ENCODE results near the gene CMSS1. TPM values are rescaled to one million over a fixed set of nuclear protein-coding genes. Genes with fewer than 3 reads are reported as not detected.

CMSS1 gene
- polyA plus RNA-seq, 1 donor from 2014 or later = 22.7 TPM

GRCh38 chr3:100009276-100010086 is 191.8 kb downstream of the CMSS1 start:
- no peaks in the 10 kb centered on the region for H3K27me3 Mint-ChIP-seq
- H3K27ac Mint-ChIP-seq = peak overlapping the region in 1 of 3 donors; percentile 18
- peaks cover 3 to 12% (median 4%) of the 10 kb centered on the region in 3 donors for H3K4me1 Mint-ChIP-seq
- H3K36me3 Mint-ChIP-seq = peaks cover 11% of the 10 kb centered on the region
- no peaks in the 10 kb centered on the region for H3K9me3 Mint-ChIP-seq
- H3K4me3 Mint-ChIP-seq = no peak overlapping the region

- Mint-ChIP-seq H3K27ac (peak overlapping the region in 1 of 3 donors; percentile 18), H3K4me3 (no peak overlapping the region), H3K27me3 (no peaks in the 10 kb centered on the region), H3K36me3 (peaks cover 15% of the 10 kb centered on the region), H3K4me1 (peaks cover 2 to 12% (median 4%) of the 10 kb centered on the region in 3 donors), H3K9me3 (peaks cover 0 to 2% (median 0%) of the 10 kb centered on the region in 3 donors)
Observed at GRCh38 chr3:100010087-100010417, 192.4 kb downstream of the CMSS1 start.

- Mint-ChIP-seq H3K27ac (no peak overlapping the region), H3K9me3 (peaks cover 0 to 3% (median 0%) of the 10 kb centered on the region in 3 donors), H3K27me3 (no peaks in the 10 kb centered on the region), H3K4me3 (no peak overlapping the region), H3K36me3 (peaks cover 20% of the 10 kb centered on the region), H3K4me1 (no peaks in the 10 kb centered on the region)
Observed at GRCh38 chr3:100018806-100019205, 201.1 kb downstream of the CMSS1 start.

GRCh38 chr3:100019719-100020118 is 202.1 kb downstream of the CMSS1 start:
- no peak overlapping the region for H3K27ac Mint-ChIP-seq
- peaks cover 0 to 3% (median 0%) of the 10 kb centered on the region in 3 donors for H3K9me3 Mint-ChIP-seq
- H3K4me1 Mint-ChIP-seq = no peaks in the 10 kb centered on the region
- H3K4me3 Mint-ChIP-seq = no peak overlapping the region
- peaks cover 16% of the 10 kb centered on the region for H3K36me3 Mint-ChIP-seq
- H3K27me3 Mint-ChIP-seq = no peaks in the 10 kb centered on the region

GRCh38 chr3:100020876-100021644 is 203.4 kb downstream of the CMSS1 start:
- Mint-ChIP-seq H3K4me1 (no peaks in the 10 kb centered on the region), H3K9me3 (no peaks in the 10 kb centered on the region), H3K36me3 (peaks cover 11% of the 10 kb centered on the region), H3K4me3 (no peak overlapping the region), H3K27ac (peak overlapping the region in 1 of 3 donors; percentile 32), H3K27me3 (no peaks in the 10 kb centered on the region)

GRCh38 chr3:100022506-100022905 is 204.8 kb downstream of the CMSS1 start:
- no peak overlapping the region for H3K27ac Mint-ChIP-seq
- H3K27me3 Mint-ChIP-seq = no peaks in the 10 kb centered on the region
- peaks cover 11% of the 10 kb centered on the region for H3K36me3 Mint-ChIP-seq
- no peak overlapping the region for H3K4me3 Mint-ChIP-seq
- no peaks in the 10 kb centered on the region for H3K9me3 Mint-ChIP-seq
- H3K4me1 Mint-ChIP-seq = no peaks in the 10 kb centered on the region

- Mint-ChIP-seq H3K9me3 (no peaks in the 10 kb centered on the region), H3K27ac (no peak overlapping the region), H3K27me3 (no peaks in the 10 kb centered on the region), H3K4me3 (no peak overlapping the region), H3K36me3 (peaks cover 11% of the 10 kb centered on the region), H3K4me1 (no peaks in the 10 kb centered on the region)
Observed at GRCh38 chr3:100023150-100023549, 205.5 kb downstream of the CMSS1 start.

GRCh38 chr3:100023595-100023994 is 205.9 kb downstream of the CMSS1 start:
- H3K27me3 Mint-ChIP-seq = no peaks in the 10 kb centered on the region
- no peaks in the 10 kb centered on the region for H3K9me3 Mint-ChIP-seq
- no peaks in the 10 kb centered on the region for H3K4me1 Mint-ChIP-seq
- H3K36me3 Mint-ChIP-seq = peaks cover 10% of the 10 kb centered on the region
- H3K4me3 Mint-ChIP-seq = no peak overlapping the region
- no peak overlapping the region for H3K27ac Mint-ChIP-seq

GRCh38 chr3:100024520-100025303 is 207.1 kb downstream of the CMSS1 start:
- Mint-ChIP-seq H3K4me1 (no peaks in the 10 kb centered on the region), H3K4me3 (no peak overlapping the region), H3K36me3 (peaks cover 6% of the 10 kb centered on the region), H3K27me3 (no peaks in the 10 kb centered on the region), H3K9me3 (no peaks in the 10 kb centered on the region), H3K27ac (no peak overlapping the region)

- peaks cover 0 to 8% (median 0%) of the 10 kb centered on the region in 3 donors for H3K4me1 Mint-ChIP-seq
- no peaks in the 10 kb centered on the region for H3K27me3 Mint-ChIP-seq
- H3K9me3 Mint-ChIP-seq = no peaks in the 10 kb centered on the region
Observed at GRCh38 chr3:100027321-100027720, 209.7 kb downstream of the CMSS1 start.

GRCh38 chr3:100029052-100029451 is 211.4 kb downstream of the CMSS1 start:
- Mint-ChIP-seq H3K4me3 (no peak overlapping the region), H3K36me3 (peaks cover 2% of the 10 kb centered on the region), H3K4me1 (peaks cover 0 to 8% (median 0%) of the 10 kb centered on the region in 3 donors), H3K27me3 (no peaks in the 10 kb centered on the region), H3K9me3 (no peaks in the 10 kb centered on the region), H3K27ac (no peak overlapping the region)

More at GRCh38 chr3:100027321-100027720, 209.7 kb downstream of the CMSS1 start:
- Mint-ChIP-seq H3K27ac (no peak overlapping the region), H3K4me3 (no peak overlapping the region), H3K36me3 (peaks cover 6% of the 10 kb centered on the region)

- Mint-ChIP-seq H3K9me3 (no peaks in the 10 kb centered on the region), H3K4me3 (no peak overlapping the region), H3K27ac (no peak overlapping the region), H3K27me3 (no peaks in the 10 kb centered on the region), H3K36me3 (peaks cover 2% of the 10 kb centered on the region), H3K4me1 (peaks cover 0 to 8% (median 0%) of the 10 kb centered on the region in 3 donors)
Observed at GRCh38 chr3:100029689-100030088, 212.0 kb downstream of the CMSS1 start.

- Mint-ChIP-seq H3K27ac (no peak overlapping the region), H3K4me3 (no peak overlapping the region), H3K36me3 (peaks cover 2% of the 10 kb centered on the region), H3K27me3 (no peaks in the 10 kb centered on the region), H3K9me3 (no peaks in the 10 kb centered on the region), H3K4me1 (peaks cover 0 to 8% (median 0%) of the 10 kb centered on the region in 3 donors)
Observed at GRCh38 chr3:100030346-100030745, 212.7 kb downstream of the CMSS1 start.

GRCh38 chr3:100030914-100031425 is 213.3 kb downstream of the CMSS1 start:
- Mint-ChIP-seq H3K4me3 (no peak overlapping the region), H3K27ac (no peak overlapping the region), H3K9me3 (no peaks in the 10 kb centered on the region), H3K27me3 (no peaks in the 10 kb centered on the region), H3K36me3 (peaks cover 2% of the 10 kb centered on the region), H3K4me1 (peaks cover 0 to 8% (median 0%) of the 10 kb centered on the region in 3 donors)

GRCh38 chr3:100032243-100032642 is 214.6 kb downstream of the CMSS1 start:
- Mint-ChIP-seq H3K27me3 (no peaks in the 10 kb centered on the region), H3K9me3 (no peaks in the 10 kb centered on the region), H3K4me3 (no peak overlapping the region), H3K4me1 (peaks cover 0 to 8% (median 0%) of the 10 kb centered on the region in 3 donors), H3K27ac (peak overlapping the region in 1 of 3 donors; percentile 8), H3K36me3 (peaks cover 2% of the 10 kb centered on the region)

Data from IgD-negative memory B cell (primary cell).